NCI-H2081 treated with DMSO at 0.1 percent for 48 hours (cell line): ENCODE results near the gene APBA2.

ENCODE experiments used
- DNase-seq: peaks from one replicate; lab custom pipeline; 2025; lab: John Stamatoyannopoulos, UW

The APBA2 gene

DNA sequence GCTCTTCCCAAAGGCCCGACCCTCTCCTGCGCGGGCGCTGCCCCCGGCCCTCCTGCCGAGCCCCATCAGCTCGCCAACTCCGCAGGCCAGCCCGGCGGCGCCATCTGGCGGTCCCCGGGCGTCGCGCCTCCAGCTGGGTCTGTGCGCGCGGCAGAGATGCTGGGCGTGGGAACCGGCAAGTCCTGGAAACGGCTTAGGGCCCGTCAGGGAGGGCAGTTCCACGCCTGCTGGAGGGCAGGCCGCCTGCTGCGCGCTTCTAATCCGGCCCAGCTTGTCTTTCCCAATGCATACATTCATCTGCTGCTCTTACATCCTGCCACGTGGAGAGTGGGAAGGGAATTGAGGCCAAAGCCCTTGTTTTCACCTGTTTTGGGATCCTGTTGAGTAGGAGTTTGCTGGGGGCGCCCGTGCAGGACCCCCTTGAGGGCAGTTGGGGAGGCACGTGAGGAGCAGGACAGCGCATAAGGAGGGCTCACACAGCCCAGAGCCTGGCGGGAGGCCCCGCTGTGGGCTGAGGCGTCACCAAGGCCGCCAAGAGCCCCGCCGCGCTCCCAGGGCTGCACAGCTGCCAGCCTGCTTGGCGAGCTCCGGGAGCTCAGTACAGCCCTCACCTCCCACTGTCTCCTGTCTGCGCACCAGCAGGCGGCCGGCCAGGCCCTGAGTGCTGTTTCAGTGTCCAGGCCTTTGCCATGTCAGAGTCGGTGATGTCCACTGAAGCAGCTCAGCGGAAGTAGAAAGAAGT, 218.2 kb downstream of the APBA2 start:
- DNase-seq: no peak

DNA sequence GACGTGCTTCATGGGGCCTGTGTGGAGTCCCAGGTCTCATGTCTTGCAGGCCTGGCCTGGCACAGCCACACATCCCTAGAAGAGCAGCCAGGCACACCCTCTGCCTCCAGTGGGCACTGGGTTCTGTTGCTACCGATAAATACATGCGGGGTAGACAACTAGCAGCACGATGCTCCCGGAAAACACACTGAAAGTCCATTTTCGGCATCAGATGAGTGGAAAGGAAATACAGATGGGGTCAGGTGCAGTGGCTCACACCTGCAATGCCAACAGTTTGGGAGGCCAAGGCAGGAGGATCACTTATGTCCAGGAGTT, 218.7 kb downstream of the APBA2 start:
- no peak for DNase-seq

- no peak for DNase-seq
Measured at GRCh38 chr15:29105151-29105854, 219.5 kb downstream of the APBA2 start.

- DNase-seq: no peak
Measured at GRCh38 chr15:29106116-29106515, 220.3 kb downstream of the APBA2 start.

DNA sequence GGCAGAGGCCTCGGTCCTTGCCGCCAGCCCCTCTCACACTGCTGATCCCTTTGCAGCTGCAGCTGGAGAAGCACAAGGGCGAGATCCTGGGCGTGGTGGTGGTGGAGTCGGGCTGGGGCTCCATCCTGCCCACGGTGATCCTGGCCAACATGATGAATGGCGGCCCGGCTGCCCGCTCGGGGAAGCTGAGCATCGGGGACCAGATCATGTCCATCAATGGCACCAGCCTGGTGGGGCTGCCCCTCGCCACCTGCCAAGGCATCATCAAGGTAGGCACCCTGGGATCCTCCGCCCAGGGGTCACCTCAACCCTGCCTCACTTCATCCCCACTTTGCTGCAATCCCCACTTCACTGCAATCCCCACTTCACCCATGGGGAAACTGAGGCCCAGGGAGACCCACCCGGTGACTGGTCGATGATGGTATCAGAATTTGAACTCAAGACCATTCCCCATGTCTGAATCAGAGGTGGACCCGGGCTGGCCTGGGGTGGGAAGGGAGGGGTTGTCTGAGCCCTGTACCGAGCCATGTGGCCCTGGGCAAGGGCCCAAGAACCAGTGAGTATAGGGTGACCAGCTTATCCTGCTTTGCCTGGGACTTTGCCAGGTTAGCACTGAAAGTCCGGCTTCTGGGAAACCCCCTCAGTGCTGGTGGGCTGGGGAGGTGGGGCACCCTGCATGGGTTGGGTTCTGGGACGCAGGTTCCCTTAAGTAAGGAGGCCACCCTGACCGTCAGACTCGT, 220.9 kb downstream of the APBA2 start:
- no peak for DNase-seq

DNA sequence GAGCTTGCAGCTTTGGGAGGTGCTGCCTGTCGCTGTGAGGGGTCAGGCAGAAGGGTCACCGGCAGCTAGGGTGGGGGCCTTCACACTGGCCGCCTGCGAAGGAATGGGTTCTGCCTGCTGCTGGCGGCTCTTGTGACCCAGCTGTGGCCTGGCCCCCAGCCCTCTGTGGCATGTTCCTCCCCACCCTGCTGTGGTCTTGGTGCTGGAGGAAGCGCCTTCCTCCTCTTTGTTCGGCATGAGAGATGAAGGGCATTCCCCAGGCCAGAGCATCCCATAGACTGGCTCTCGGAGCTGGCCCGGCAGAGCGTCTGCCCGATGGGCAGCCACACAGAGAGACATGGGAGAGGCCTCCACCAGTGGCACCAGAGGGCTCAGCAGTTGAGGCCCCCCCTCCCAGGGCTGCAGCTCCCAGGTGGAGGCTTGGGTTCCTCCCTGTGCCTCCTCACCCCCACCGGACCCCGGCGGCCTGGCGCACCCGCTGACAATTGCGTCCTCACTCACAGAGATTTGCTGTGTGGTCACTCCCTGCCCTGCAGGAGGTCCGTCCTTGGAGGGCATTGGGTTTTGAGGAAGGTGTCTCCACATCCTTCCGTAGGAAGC, 221.6 kb downstream of the APBA2 start:
- DNase-seq: no peak

- no peak for DNase-seq
Measured at GRCh38 chr15:29107971-29108645, 222.3 kb downstream of the APBA2 start.

GRCh38 chr15:29109762-29110161, 224.0 kb downstream of the APBA2 start:
- no peak for DNase-seq

- no peak for DNase-seq
Measured at GRCh38 chr15:29110176-29110575, 224.4 kb downstream of the APBA2 start.

GRCh38 chr15:29110733-29111132, 225.0 kb downstream of the APBA2 start:
- no peak for DNase-seq

GRCh38 chr15:29111705-29112281, 226.0 kb downstream of the APBA2 start:
- no peak for DNase-seq

- DNase-seq: no peak
Measured at GRCh38 chr15:29113336-29114220, 227.8 kb downstream of the APBA2 start.

DNA sequence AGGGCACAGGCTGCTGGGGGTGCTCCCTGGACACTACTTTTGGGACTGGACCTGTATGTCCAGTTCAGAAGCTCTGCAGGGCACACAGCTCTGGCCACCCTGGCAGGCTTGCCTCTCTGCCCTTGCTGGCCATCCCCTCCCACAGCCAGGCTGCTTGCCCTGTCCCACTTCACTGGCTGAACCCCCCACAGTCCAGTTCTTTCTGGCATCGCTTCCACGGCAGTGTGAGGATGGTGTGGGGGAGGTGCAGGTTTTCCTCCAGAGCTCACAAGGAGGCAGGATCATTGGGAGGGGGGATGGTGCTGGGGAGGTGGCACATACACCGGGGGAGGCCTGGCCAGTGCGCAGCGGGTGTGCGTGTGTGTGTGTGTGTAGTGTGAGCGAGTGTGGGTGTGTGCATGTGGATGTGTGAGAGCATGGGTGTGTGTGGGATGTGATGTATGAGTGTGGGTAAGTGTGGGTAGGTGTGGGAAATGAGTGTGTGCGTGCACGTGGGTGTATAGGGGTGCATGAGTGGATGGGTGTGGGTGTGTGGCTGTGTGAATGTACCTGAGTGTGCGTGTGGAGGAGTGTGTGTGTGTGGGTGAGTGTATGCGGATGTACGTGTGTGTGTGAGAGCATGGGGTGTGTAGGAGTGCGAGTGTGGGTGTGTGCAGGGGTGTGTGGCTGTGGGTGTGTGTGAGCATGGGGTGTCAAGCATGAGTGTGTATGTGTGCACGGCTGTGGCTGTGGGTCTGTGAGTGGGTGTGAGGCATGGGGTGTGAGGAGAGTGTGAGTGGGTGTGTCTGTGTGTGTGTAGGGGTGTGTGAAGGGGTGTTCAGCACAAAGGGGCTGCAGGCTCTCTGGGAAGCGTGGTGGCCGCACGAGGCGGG, 228.7 kb downstream of the APBA2 start:
- no peak for DNase-seq

- DNase-seq: no peak
Measured at GRCh38 chr15:29115093-29115991, 229.6 kb downstream of the APBA2 start.

GRCh38 chr15:29116970-29117700, 231.4 kb downstream of the APBA2 start:
- no peak for DNase-seq

- DNase-seq: no peak
Measured at GRCh38 chr15:29117778-29118177, 232.0 kb downstream of the APBA2 start.

DNA sequence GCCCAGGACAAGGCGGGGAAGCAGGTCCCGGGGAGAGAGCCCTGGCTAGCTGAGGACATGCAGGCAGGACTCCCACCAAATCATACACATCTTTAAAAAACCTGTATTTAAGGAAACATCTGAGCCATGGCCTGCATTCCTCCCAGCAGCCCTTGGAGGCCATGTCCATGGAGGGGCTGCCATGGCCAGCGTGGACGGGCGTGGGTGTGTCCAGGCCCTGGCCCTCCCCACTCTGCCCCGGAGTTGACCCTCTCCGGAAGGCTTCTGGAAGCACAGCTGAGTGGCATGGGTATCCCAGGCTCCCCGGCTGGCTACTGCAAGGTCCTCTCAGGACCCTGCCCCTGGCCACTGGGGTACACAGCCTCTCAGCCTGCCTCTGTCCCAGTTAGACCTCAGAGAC, 234.1 kb downstream of the APBA2 start:
- no peak for DNase-seq
